Measurements from ENCODE around the gene CLDN5.

CLDN5 gene

GRCh38 chr22:19498866-19499190, 25.4 kb downstream of the CLDN5 start:
- Histone ChIP-seq H3K36me3 (ENCODE audit: control insufficient read depth in 1 of 2, insufficient read depth in 2 of 2, low read length in 2 of 2) (no peaks in the 10 kb centered on the region), H3K9me3 (ENCODE audit: control insufficient read depth in 1 of 2, low read length in 2 of 2) (no peaks in the 10 kb centered on the region), H3K4me3 (ENCODE audit: low read depth in 1 of 2, low read length in 2 of 2) (no peak overlapping the region), H3K27ac (ENCODE audit: low read length) (no peak overlapping the region), H3K27me3 (ENCODE audit: low read depth, low read length) (no peaks in the 10 kb centered on the region), H3K4me1 (ENCODE audit: control insufficient read depth in 1 of 2, insufficient read depth in 2 of 2, low read length in 2 of 2) (no peaks in the 10 kb centered on the region)

- no peaks in the 10 kb centered on the region for H3K36me3 ChIP-seq (ENCODE audit: control insufficient read depth in 1 of 2, insufficient read depth in 2 of 2, low read length in 2 of 2)
- H3K27me3 ChIP-seq (ENCODE audit: low read depth, low read length) = no peaks in the 10 kb centered on the region
- no peaks in the 10 kb centered on the region for H3K4me1 ChIP-seq (ENCODE audit: control insufficient read depth in 1 of 2, insufficient read depth in 2 of 2, low read length in 2 of 2)
- no peaks in the 10 kb centered on the region for H3K9me3 ChIP-seq (ENCODE audit: control insufficient read depth in 1 of 2, low read length in 2 of 2)
- H3K4me3 ChIP-seq (ENCODE audit: low read depth in 1 of 2, low read length in 2 of 2) = no peak overlapping the region
- H3K27ac ChIP-seq (ENCODE audit: low read length) = no peak overlapping the region
These were observed 25.9 kb downstream of the CLDN5 start for GRCh38 chr22:19498154-19498865.

- no peak overlapping the region for H3K27ac ChIP-seq (ENCODE audit: low read length)
- H3K4me3 ChIP-seq (ENCODE audit: low read depth in 1 of 2, low read length in 2 of 2) = no peak overlapping the region
- H3K36me3 ChIP-seq (ENCODE audit: control insufficient read depth in 1 of 2, insufficient read depth in 2 of 2, low read length in 2 of 2) = no peaks in the 10 kb centered on the region
- H3K27me3 ChIP-seq (ENCODE audit: low read depth, low read length) = no peaks in the 10 kb centered on the region
- no peaks in the 10 kb centered on the region for H3K4me1 ChIP-seq (ENCODE audit: control insufficient read depth in 1 of 2, insufficient read depth in 2 of 2, low read length in 2 of 2)
- H3K9me3 ChIP-seq (ENCODE audit: control insufficient read depth in 1 of 2, low read length in 2 of 2) = no peaks in the 10 kb centered on the region
These were observed 27.0 kb downstream of the CLDN5 start for GRCh38 chr22:19497245-19497644.

GRCh38 chr22:19496324-19496630, 27.9 kb downstream of the CLDN5 start:
- H3K9me3 ChIP-seq (ENCODE audit: control insufficient read depth in 1 of 2, low read length in 2 of 2) = no peaks in the 10 kb centered on the region
- H3K27ac ChIP-seq (ENCODE audit: low read length) = no peak overlapping the region
- no peak overlapping the region for H3K4me3 ChIP-seq (ENCODE audit: low read depth in 1 of 2, low read length in 2 of 2)
- no peaks in the 10 kb centered on the region for H3K4me1 ChIP-seq (ENCODE audit: control insufficient read depth in 1 of 2, insufficient read depth in 2 of 2, low read length in 2 of 2)
- no peaks in the 10 kb centered on the region for H3K36me3 ChIP-seq (ENCODE audit: control insufficient read depth in 1 of 2, insufficient read depth in 2 of 2, low read length in 2 of 2)
- H3K27me3 ChIP-seq (ENCODE audit: low read depth, low read length) = no peaks in the 10 kb centered on the region

GRCh38 chr22:19495562-19496323, 28.5 kb downstream of the CLDN5 start:
- Histone ChIP-seq H3K36me3 (ENCODE audit: control insufficient read depth in 1 of 2, insufficient read depth in 2 of 2, low read length in 2 of 2) (no peaks in the 10 kb centered on the region), H3K4me3 (ENCODE audit: low read depth in 1 of 2, low read length in 2 of 2) (no peak overlapping the region), H3K4me1 (ENCODE audit: control insufficient read depth in 1 of 2, insufficient read depth in 2 of 2, low read length in 2 of 2) (no peaks in the 10 kb centered on the region), H3K27ac (ENCODE audit: low read length) (no peak overlapping the region), H3K9me3 (ENCODE audit: control insufficient read depth in 1 of 2, low read length in 2 of 2) (no peaks in the 10 kb centered on the region), H3K27me3 (ENCODE audit: low read depth, low read length) (no peaks in the 10 kb centered on the region)

- no peak overlapping the region for H3K4me3 ChIP-seq (ENCODE audit: low read depth in 1 of 2, low read length in 2 of 2)
These were observed 29.5 kb downstream of the CLDN5 start for GRCh38 chr22:19494676-19495173.

GRCh38 chr22:19494001-19494560, 30.1 kb downstream of the CLDN5 start:
- H3K4me3 ChIP-seq (ENCODE audit: low read depth in 1 of 2, low read length in 2 of 2) = no peak overlapping the region
- no peaks in the 10 kb centered on the region for H3K27me3 ChIP-seq (ENCODE audit: low read depth, low read length)
- H3K27ac ChIP-seq (ENCODE audit: low read length) = no peak overlapping the region
- no peaks in the 10 kb centered on the region for H3K9me3 ChIP-seq (ENCODE audit: control insufficient read depth in 1 of 2, low read length in 2 of 2)
- no peaks in the 10 kb centered on the region for H3K36me3 ChIP-seq (ENCODE audit: control insufficient read depth in 1 of 2, insufficient read depth in 2 of 2, low read length in 2 of 2)
- peaks cover 0 to 5% of the 10 kb centered on the region in 2 donors for H3K4me1 ChIP-seq (ENCODE audit: control insufficient read depth in 1 of 2, insufficient read depth in 2 of 2, low read length in 2 of 2)

More at GRCh38 chr22:19494676-19495173, 29.5 kb downstream of the CLDN5 start:
- Histone ChIP-seq H3K36me3 (ENCODE audit: control insufficient read depth in 1 of 2, insufficient read depth in 2 of 2, low read length in 2 of 2) (no peaks in the 10 kb centered on the region), H3K4me1 (ENCODE audit: control insufficient read depth in 1 of 2, insufficient read depth in 2 of 2, low read length in 2 of 2) (no peaks in the 10 kb centered on the region), H3K27ac (ENCODE audit: low read length) (no peak overlapping the region), H3K9me3 (ENCODE audit: control insufficient read depth in 1 of 2, low read length in 2 of 2) (no peaks in the 10 kb centered on the region), H3K27me3 (ENCODE audit: low read depth, low read length) (no peaks in the 10 kb centered on the region)

GRCh38 chr22:19492504-19493174, 31.6 kb downstream of the CLDN5 start:
- H3K27ac ChIP-seq (ENCODE audit: low read length) = no peak overlapping the region

GRCh38 chr22:19490628-19491230, 33.5 kb downstream of the CLDN5 start:
- peaks cover 0 to 6% of the 10 kb centered on the region in 2 donors for H3K4me1 ChIP-seq (ENCODE audit: control insufficient read depth in 1 of 2, insufficient read depth in 2 of 2, low read length in 2 of 2)
- H3K27ac ChIP-seq (ENCODE audit: low read length) = no peak overlapping the region
- no peaks in the 10 kb centered on the region for H3K36me3 ChIP-seq (ENCODE audit: control insufficient read depth in 1 of 2, insufficient read depth in 2 of 2, low read length in 2 of 2)
- H3K9me3 ChIP-seq (ENCODE audit: control insufficient read depth in 1 of 2, low read length in 2 of 2) = no peaks in the 10 kb centered on the region
- no peak overlapping the region for H3K4me3 ChIP-seq (ENCODE audit: low read depth in 1 of 2, low read length in 2 of 2)
- no peaks in the 10 kb centered on the region for H3K27me3 ChIP-seq (ENCODE audit: low read depth, low read length)

More at GRCh38 chr22:19492504-19493174, 31.6 kb downstream of the CLDN5 start:
- no peak overlapping the region for H3K4me3 ChIP-seq (ENCODE audit: low read depth in 1 of 2, low read length in 2 of 2)
- H3K4me1 ChIP-seq (ENCODE audit: control insufficient read depth in 1 of 2, insufficient read depth in 2 of 2, low read length in 2 of 2) = peaks cover 0 to 6% of the 10 kb centered on the region in 2 donors
- H3K36me3 ChIP-seq (ENCODE audit: control insufficient read depth in 1 of 2, insufficient read depth in 2 of 2, low read length in 2 of 2) = no peaks in the 10 kb centered on the region
- H3K9me3 ChIP-seq (ENCODE audit: control insufficient read depth in 1 of 2, low read length in 2 of 2) = no peaks in the 10 kb centered on the region
- no peaks in the 10 kb centered on the region for H3K27me3 ChIP-seq (ENCODE audit: low read depth, low read length)

GRCh38 chr22:19488884-19489843, 35.0 kb downstream of the CLDN5 start:
- H3K27me3 ChIP-seq (ENCODE audit: low read depth, low read length) = no peaks in the 10 kb centered on the region
- H3K9me3 ChIP-seq (ENCODE audit: control insufficient read depth in 1 of 2, low read length in 2 of 2) = no peaks in the 10 kb centered on the region
- no peak overlapping the region for H3K4me3 ChIP-seq (ENCODE audit: low read depth in 1 of 2, low read length in 2 of 2)
- H3K36me3 ChIP-seq (ENCODE audit: control insufficient read depth in 1 of 2, insufficient read depth in 2 of 2, low read length in 2 of 2) = no peaks in the 10 kb centered on the region
- H3K4me1 ChIP-seq (ENCODE audit: control insufficient read depth in 1 of 2, insufficient read depth in 2 of 2, low read length in 2 of 2) = peaks cover 0 to 6% of the 10 kb centered on the region in 2 donors
- no peak overlapping the region for H3K27ac ChIP-seq (ENCODE audit: low read length)

Measured in muscle layer of duodenum (tissue), 2 donors.